Endothelial cell of umbilical vein (primary cell): ENCODE results near the gene SIX4. TPM values are rescaled to one million over a fixed set of nuclear protein-coding genes. Genes with fewer than 3 reads are reported as not detected.

Experiments used
- BruUV-seq: library from RNA; stranded (reverse); fragments of 400-500 nt; replicated peaks from 2 replicates; lab custom pipeline; 2021; lab: Mats Ljungman, UMichigan
- CTCF ChIA-PET: fragments of 300-600, 350-600 bp; sonication (Branson Sonifier 250); formaldehyde crosslinking; loops from one replicate; lab custom pipeline; 2021; ENCODE audit warnings: antibody characterized with exemption, inconsistent platforms; lab: Charles Lee
- POLR2A ChIA-PET: fragments of 300-600, 350-600 bp; sonication (Branson Sonifier 250); formaldehyde crosslinking; loops from one replicate; lab custom pipeline; 2021; ENCODE audit warnings: antibody characterized with exemption, inconsistent platforms; lab: Charles Lee
- DNase-seq: peaks from one replicate; pipeline ENCODE4 v3.0.0-alpha.2; 2011; ENCODE audit warnings: low read depth, low spot score
- FAIRE-seq: peaks from 2 replicates; lab custom pipeline; 2011; peaks lifted over from hg19 to GRCh38; lab: Jason Lieb, UNC
- H2AFZ ChIP-seq: 2 replicates; pipeline ENCODE4 v1.6.0; 2012; ENCODE audit warnings: low read depth, low read length, control low read depth, inconsistent platforms
- H3K27ac ChIP-seq: 2 replicates; pipeline ENCODE4 v1.5.1; 2011; ENCODE audit warnings: low read depth, mild to moderate bottlenecking, control low read depth, low read length, moderate library complexity; ENCODE audit not compliant: insufficient read depth
- H3K27me3 ChIP-seq, 2 experiments: 2 replicates each; pipeline versions ENCODE4 v1.6.0 to v1.6.1; 2011; ENCODE audit warnings: low read length in 2 of 2, mixed read lengths in 1 of 2; ENCODE audit not compliant: control insufficient read depth in 2 of 2, insufficient read depth in 2 of 2
- H3K36me3 ChIP-seq, 2 experiments: 2 replicates in 1 of 2; 3 replicates in 1 of 2; pipeline ENCODE4 v1.5.1; 2011; ENCODE audit warnings: low read length in 2 of 2, mild to moderate bottlenecking in 1 of 2, moderate library complexity in 1 of 2; ENCODE audit not compliant: control insufficient read depth in 2 of 2, insufficient read depth in 2 of 2; ENCODE audit errors: extremely low read depth in 1 of 2
- H3K4me1 ChIP-seq: 3 replicates; pipeline ENCODE4 v1.5.1; 2011; ENCODE audit warnings: mild to moderate bottlenecking, low read length; ENCODE audit not compliant: control insufficient read depth, insufficient read depth; ENCODE audit errors: extremely low read depth
- H3K4me2 ChIP-seq: 2 replicates; pipeline ENCODE4 v1.6.1; 2011; ENCODE audit warnings: low read length, control low read depth, mixed read lengths; ENCODE audit not compliant: insufficient read depth
- H3K4me3 ChIP-seq, 3 experiments: fragments of 200-600 bp in 1 of 3; sonication (generic), shearing (Covaris generic) in 1 of 3; replicated peaks in 1 of 3; 2 replicates each; pipeline ENCODE4 v1.5.1; 2011 to 2016; ENCODE audit warnings: control low read depth in 3 of 3, low read length in 3 of 3, mild to moderate bottlenecking in 2 of 3, inconsistent platforms in 1 of 3, low read depth in 1 of 3, moderate library complexity in 1 of 3; ENCODE audit not compliant: insufficient read depth in 1 of 3
- H3K79me2 ChIP-seq: 2 replicates; pipeline ENCODE4 v1.6.0; 2012; ENCODE audit warnings: low read length, inconsistent platforms; ENCODE audit not compliant: control insufficient read depth, insufficient read depth
- H3K9ac ChIP-seq: replicated peaks from 2 replicates; pipeline ENCODE3; 2011; ENCODE audit warnings: low read length, control low read depth; ENCODE audit not compliant: insufficient read depth; ENCODE audit errors: extremely low read depth
- H3K9me1 ChIP-seq: replicated peaks from 3 replicates; pipeline ENCODE4 v1.6.0; 2011; ENCODE audit warnings: mild to moderate bottlenecking, low read length; ENCODE audit not compliant: control insufficient read depth, insufficient read depth; ENCODE audit errors: extremely low read depth
- H3K9me3 ChIP-seq: replicated peaks from 2 replicates; pipeline ENCODE4 v1.5.1; 2012; ENCODE audit warnings: low read length, inconsistent platforms; ENCODE audit not compliant: control insufficient read depth, insufficient read depth
- H4K20me1 ChIP-seq: replicated peaks from 2 replicates; pipeline ENCODE3; 2011; ENCODE audit warnings: mild to moderate bottlenecking, low read length; ENCODE audit not compliant: control insufficient read depth, insufficient read depth; ENCODE audit errors: extremely low read depth
- EZH2 ChIP-seq: IDR thresholded peaks from 2 replicates; pipeline ENCODE4 v1.6.1; 2012; ENCODE audit warnings: borderline replicate concordance, low read depth, mild to moderate bottlenecking, moderate library complexity, low read length, inconsistent platforms; ENCODE audit not compliant: severe bottlenecking
- FOS ChIP-seq: IDR thresholded peaks from 2 replicates; pipeline ENCODE4 v1.6.1; 2011; ENCODE audit warnings: mild to moderate bottlenecking, low read length, moderate library complexity, borderline replicate concordance; ENCODE audit not compliant: insufficient read depth
- JUN ChIP-seq: IDR thresholded peaks from 2 replicates; pipeline ENCODE4 v1.6.1; 2011; ENCODE audit warnings: borderline replicate concordance, low read depth; ENCODE audit not compliant: insufficient read length, insufficient read depth
- POLR2A ChIP-seq: IDR thresholded peaks from 2 replicates; pipeline ENCODE4 v1.6.1; 2012; ENCODE audit warnings: low read depth, mild to moderate bottlenecking, control low read depth, low read length
- POLR2AphosphoS5 ChIP-seq: IDR thresholded peaks from 2 replicates; pipeline ENCODE4 v1.6.1; 2012; ENCODE audit warnings: low read depth, mild to moderate bottlenecking, control low read depth, low read length, moderate library complexity; ENCODE audit not compliant: insufficient read depth
- dilution Hi-C: fragments of 300-500 bp; cut with MboI; formaldehyde crosslinking; loops from one replicate; pipeline ENCODE4 v1.15.0; 2019; ENCODE audit warnings: low sequenced_read_pairs; ENCODE audit not compliant: extremely low pct_ligation_motif_present
- intact Hi-C: fragments of 100-400 bp; cut with micrococcal nuclease; formaldehyde crosslinking; loops from one replicate; pipeline ENCODE4 v1.10.0; 2022
- polyA plus RNA-seq, 4 experiments: library from polyadenylated mRNA; depleted of rRNA in 3 of 4; stranded (reverse) in 3 of 4; unstranded in 1 of 4; fragments of >200 nt; gene quantifications; 2 replicates each; pipeline versions ENCODE4 v1.2.1 to v1.2.3, GENCODE V29; 2011 to 2012; ENCODE audit warnings: missing spikeins in 1 of 4
- total RNA-seq: library from RNA; stranded (reverse); gene quantifications from 2 replicates; pipeline ENCODE4 v1.2.3, GENCODE V29; 2021
- TF ChIP-seq, protein P1 (sequence below), 2 donors: IDR thresholded peaks; 1 replicate in 1 of 2; 2 replicates in 1 of 2; pipeline ENCODE4 v1.5.1; 2011; ENCODE audit warnings: low read length in 2 of 2, mild to moderate bottlenecking in 2 of 2, moderate library complexity in 2 of 2, control low read depth in 1 of 2, inconsistent platforms in 1 of 2, low read depth in 1 of 2; ENCODE audit not compliant: insufficient read depth in 1 of 2; ENCODE audit errors: extremely low read depth in 1 of 2
- TF ChIP-seq, protein P2 (sequence below): IDR thresholded peaks from 2 replicates; pipeline ENCODE4 v1.6.1; 2011; ENCODE audit not compliant: insufficient read depth, insufficient read length

Gene SIX4
- total and polyA plus RNA-seq, 2 donors (not counting 3 experiments of a cell fraction or from before 2014, with no cell fraction given): 1.8 to 4.7 TPM

DNA sequence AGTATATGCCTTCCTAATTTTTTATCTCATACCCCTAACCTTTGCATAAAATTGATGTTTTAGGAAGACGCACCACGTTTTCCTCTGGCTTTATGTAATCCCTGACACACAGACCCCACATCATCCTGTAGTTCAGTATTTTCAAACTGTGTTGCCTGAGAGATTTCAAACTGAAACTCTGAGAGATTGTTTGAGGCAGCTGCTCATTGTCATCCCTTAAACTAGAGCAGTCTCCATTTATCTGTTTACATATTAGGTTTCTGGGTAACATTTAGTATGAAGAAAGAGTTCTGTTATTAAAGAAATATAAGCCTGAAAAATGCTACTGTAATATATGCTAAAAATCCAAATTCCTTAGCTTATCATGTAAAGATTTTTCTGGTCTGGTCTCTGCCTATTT, 34.7 kb upstream of the SIX4 start:
- H3K79me2 ChIP-seq: peaks cover 41% of the 10 kb centered on the region
- no peak overlapping the region for H3K4me2 ChIP-seq
- POLR2A ChIA-PET: no interaction called here
- H3K9me3 ChIP-seq: no peaks in the 10 kb centered on the region
- dilution Hi-C loops: no loop called here
- intact Hi-C loops: no loop called here
- H3K4me3 ChIP-seq: no peak overlapping the region
- no peaks in the 10 kb centered on the region for H3K27me3 ChIP-seq
- no peak overlapping the region for H3K9ac ChIP-seq
- no TSS peak for BruUV-seq
- peaks cover 18% of the 10 kb centered on the region for H3K4me1 ChIP-seq
- CTCF ChIA-PET: no interaction called here
- H3K9me1 ChIP-seq: peaks cover 2% of the 10 kb centered on the region
- DNase-seq (no peak), FAIRE-seq (no peak)
- no peaks in the 10 kb centered on the region for H3K36me3 ChIP-seq
- no peaks in the 10 kb centered on the region for H4K20me1 ChIP-seq
- TF ChIP-seq, protein P1, sequence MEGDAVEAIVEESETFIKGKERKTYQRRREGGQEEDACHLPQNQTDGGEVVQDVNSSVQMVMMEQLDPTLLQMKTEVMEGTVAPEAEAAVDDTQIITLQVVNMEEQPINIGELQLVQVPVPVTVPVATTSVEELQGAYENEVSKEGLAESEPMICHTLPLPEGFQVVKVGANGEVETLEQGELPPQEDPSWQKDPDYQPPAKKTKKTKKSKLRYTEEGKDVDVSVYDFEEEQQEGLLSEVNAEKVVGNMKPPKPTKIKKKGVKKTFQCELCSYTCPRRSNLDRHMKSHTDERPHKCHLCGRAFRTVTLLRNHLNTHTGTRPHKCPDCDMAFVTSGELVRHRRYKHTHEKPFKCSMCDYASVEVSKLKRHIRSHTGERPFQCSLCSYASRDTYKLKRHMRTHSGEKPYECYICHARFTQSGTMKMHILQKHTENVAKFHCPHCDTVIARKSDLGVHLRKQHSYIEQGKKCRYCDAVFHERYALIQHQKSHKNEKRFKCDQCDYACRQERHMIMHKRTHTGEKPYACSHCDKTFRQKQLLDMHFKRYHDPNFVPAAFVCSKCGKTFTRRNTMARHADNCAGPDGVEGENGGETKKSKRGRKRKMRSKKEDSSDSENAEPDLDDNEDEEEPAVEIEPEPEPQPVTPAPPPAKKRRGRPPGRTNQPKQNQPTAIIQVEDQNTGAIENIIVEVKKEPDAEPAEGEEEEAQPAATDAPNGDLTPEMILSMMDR (IDR thresholded peaks at IDR 0.05; ENCODE audit: extremely low read depth in 1 of 2, insufficient read depth in 1 of 2, low read depth in 1 of 2, low read length in 2 of 2): no peak
- TF ChIP-seq, protein P2, sequence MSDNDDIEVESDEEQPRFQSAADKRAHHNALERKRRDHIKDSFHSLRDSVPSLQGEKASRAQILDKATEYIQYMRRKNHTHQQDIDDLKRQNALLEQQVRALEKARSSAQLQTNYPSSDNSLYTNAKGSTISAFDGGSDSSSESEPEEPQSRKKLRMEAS: no peak
- no peak for TF ChIP-seq POLR2AphosphoS5
- TF ChIP-seq EZH2: no peak
- no peak overlapping the region for H2AFZ ChIP-seq
- H3K27ac ChIP-seq: no peak overlapping the region

DNA sequence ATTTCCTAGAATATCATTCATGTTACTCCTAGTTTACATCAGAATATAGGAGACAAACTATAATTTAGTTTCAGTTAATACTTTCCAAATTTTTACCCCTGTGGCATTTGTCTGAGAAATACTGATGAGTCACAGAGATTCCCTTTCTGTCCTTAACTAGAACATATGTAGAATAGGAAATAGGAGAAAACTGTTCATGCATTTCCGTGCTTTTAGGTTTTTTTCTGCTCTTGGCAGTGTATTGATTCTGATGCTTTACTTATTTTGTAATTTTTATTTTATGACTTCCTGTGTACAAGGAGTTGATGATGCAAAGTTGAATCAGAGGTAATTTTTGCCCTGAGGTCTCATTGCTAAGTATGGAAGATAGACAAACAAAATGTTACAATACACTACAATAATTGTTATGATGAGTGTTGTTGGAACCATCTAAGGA, 33.4 kb upstream of the SIX4 start:
- Histone ChIP-seq H3K4me3 (peak overlapping the region in 1 of 3 experiments; percentile 15), H3K4me1 (peaks cover 18% of the 10 kb centered on the region), H3K9ac (no peak overlapping the region), H4K20me1 (peaks cover 2% of the 10 kb centered on the region), H3K27ac (peak overlapping the region; percentile 20), H3K4me2 (peak overlapping the region; percentile 70), H3K27me3 (no peaks in the 10 kb centered on the region), H3K79me2 (peaks cover 37% of the 10 kb centered on the region), H2AFZ (no peak overlapping the region), H3K9me3 (no peaks in the 10 kb centered on the region), H3K9me1 (peaks cover 2% of the 10 kb centered on the region), H3K36me3 (no peaks in the 10 kb centered on the region)
- FAIRE-seq (no peak), DNase-seq (peak; percentile 56)
- POLR2A ChIA-PET: no interaction called here
- intact Hi-C loops: no loop called here
- CTCF ChIA-PET: interaction anchor here (1.4 kb wide), 1 partner anchor 35 kb away, joined by 4 read pairs; no protein-coding TSS in a partner anchor
- TF ChIP-seq JUN (peak; percentile 34), POLR2AphosphoS5 (no peak), POLR2A (no peak), FOS (peak; percentile 71), EZH2 (no peak)
- TF ChIP-seq, protein P2: no peak
- dilution Hi-C loops: no loop called here
- BruUV-seq: no TSS peak
